GM18858 (cell line): ENCODE measurements around the gene CDKAL1.

Experiments used
- ATAC-seq: cut with Tn5 transposase; IDR thresholded peaks from one replicate; pipeline ENCODE4 v1.9.1; 2021; ENCODE audit not compliant: unreplicated experiment

The CDKAL1 gene

GRCh38 chr6:20789162-20789561 lies 254.9 kb downstream of the CDKAL1 start:
- ATAC-seq, result no peak

- no peak for ATAC-seq
These were observed 256.0 kb downstream of the CDKAL1 start for GRCh38 chr6:20790032-20790791.

GRCh38 chr6:20791074-20791473 lies 256.8 kb downstream of the CDKAL1 start:
- no peak for ATAC-seq

- no peak for ATAC-seq
These were observed 257.7 kb downstream of the CDKAL1 start for GRCh38 chr6:20791944-20792343.

- ATAC-seq, result no peak
These were observed 258.9 kb downstream of the CDKAL1 start for GRCh38 chr6:20793174-20793573.

GRCh38 chr6:20797597-20797996 lies 263.3 kb downstream of the CDKAL1 start:
- no peak for ATAC-seq

- no peak for ATAC-seq
These were observed 266.0 kb downstream of the CDKAL1 start for GRCh38 chr6:20800229-20800628.

- ATAC-seq, result no peak
These were observed 266.4 kb downstream of the CDKAL1 start for GRCh38 chr6:20800653-20801052.

GRCh38 chr6:20801595-20801994 lies 267.3 kb downstream of the CDKAL1 start:
- no peak for ATAC-seq

GRCh38 chr6:20802596-20802995 lies 268.3 kb downstream of the CDKAL1 start:
- ATAC-seq, result no peak

- no peak for ATAC-seq
These were observed 270.8 kb downstream of the CDKAL1 start for GRCh38 chr6:20805021-20805420.

GRCh38 chr6:20806669-20807068 lies 272.4 kb downstream of the CDKAL1 start:
- no peak for ATAC-seq

GRCh38 chr6:20808439-20808838 lies 274.2 kb downstream of the CDKAL1 start:
- ATAC-seq, result no peak

- no peak for ATAC-seq
These were observed 274.7 kb downstream of the CDKAL1 start for GRCh38 chr6:20808924-20809323.

- no peak for ATAC-seq
These were observed 276.5 kb downstream of the CDKAL1 start for GRCh38 chr6:20810727-20811108.

GRCh38 chr6:20811109-20811761 lies 277.0 kb downstream of the CDKAL1 start:
- no peak for ATAC-seq

GRCh38 chr6:20812776-20813175 lies 278.5 kb downstream of the CDKAL1 start:
- ATAC-seq, result no peak

GRCh38 chr6:20814494-20814893 lies 280.2 kb downstream of the CDKAL1 start:
- ATAC-seq, result no peak

GRCh38 chr6:20816126-20816525 lies 281.9 kb downstream of the CDKAL1 start:
- no peak for ATAC-seq

GRCh38 chr6:20817806-20818320 lies 283.6 kb downstream of the CDKAL1 start:
- ATAC-seq, result no peak

- ATAC-seq, result no peak
These were observed 285.6 kb downstream of the CDKAL1 start for GRCh38 chr6:20819774-20820400.

GRCh38 chr6:20826378-20826777 lies 292.1 kb downstream of the CDKAL1 start:
- no peak for ATAC-seq
